ENCODE results near the gene CAMK2N1.

GRCh38 chr1:20497506-20497905 lies 11.5 kb upstream of the CAMK2N1 start:
- no peak for TF ChIP-seq CTCF (IDR thresholded peaks at IDR 0.05; ENCODE audit: low read depth, low read length, missing input control)
- no peak for TF ChIP-seq FOXA1 (IDR thresholded peaks at IDR 0.05)
- no peak for TF ChIP-seq RAD21 (IDR thresholded peaks at IDR 0.05)
- TF ChIP-seq GABPA (IDR thresholded peaks at IDR 0.05 in 1 of 2, conservative IDR thresholded peaks at IDR 0.05 in 1 of 2): no peak
- no peak for TF ChIP-seq MAX (IDR thresholded peaks at IDR 0.05)
- TF ChIP-seq REST (IDR thresholded peaks at IDR 0.05): no peak
- TF ChIP-seq EGR1 (IDR thresholded peaks at IDR 0.05; ENCODE audit: low read depth in 2 of 2): no peak
- TF ChIP-seq JUND (IDR thresholded peaks at IDR 0.05): no peak
- TF ChIP-seq ZBTB33 (IDR thresholded peaks at IDR 0.05): no peak
- no peak for TF ChIP-seq ATF3 (IDR thresholded peaks at IDR 0.05)
- no peak for TF ChIP-seq TAF1 (conservative IDR thresholded peaks at IDR 0.05)
- no peak for TF ChIP-seq YY1 (IDR thresholded peaks at IDR 0.05)
- TF ChIP-seq HNF4A (conservative IDR thresholded peaks at IDR 0.05): no peak
